Measurements from ENCODE around the gene PPP1R16B.
A peak's percentile ranks its signal among the peaks of the same experiment; 100 is the strongest.

The PPP1R16B gene

GRCh38 chr20:38962928-38963401 lies 157.5 kb downstream of the PPP1R16B start:
- peak overlapping the region; percentile 99 for H3K4me3 ChIP-seq (ENCODE audit: low read depth, low read length)
- no peak for TF ChIP-seq ZNF501 (tag by site-specific recombination; IDR thresholded peaks at IDR 0.05)
- no peak for TF ChIP-seq ZNF214 (tag by site-specific recombination; IDR thresholded peaks at IDR 0.05; ENCODE audit: borderline replicate concordance)
- no peak for TF ChIP-seq ZNF654 (tag by site-specific recombination; IDR thresholded peaks at IDR 0.05; ENCODE audit: low read depth)
- no peak for TF ChIP-seq ZNF596 (tag by site-specific recombination; IDR thresholded peaks at IDR 0.05)
- no peak for TF ChIP-seq ZNF473 (tag by site-specific recombination; IDR thresholded peaks at IDR 0.05)
- TF ChIP-seq ZBTB48 (tag by site-specific recombination; IDR thresholded peaks at IDR 0.05) = no peak
- no peak for TF ChIP-seq ZEB2 (tag by site-specific recombination; IDR thresholded peaks at IDR 0.05)
- TF ChIP-seq ZNF280C (tag by site-specific recombination; IDR thresholded peaks at IDR 0.05) = no peak
- no peak for TF ChIP-seq PATZ1 (tag by site-specific recombination; IDR thresholded peaks at IDR 0.05)
- no peak for TF ChIP-seq ZNF513 (tag by site-specific recombination; IDR thresholded peaks at IDR 0.05)
- TF ChIP-seq ZNF174 (tag by site-specific recombination; IDR thresholded peaks at IDR 0.05) = no peak
- TF ChIP-seq KLF16 (tag by site-specific recombination; IDR thresholded peaks at IDR 0.05) = no peak
- no peak for TF ChIP-seq ZNF354C (tag by site-specific recombination; IDR thresholded peaks at IDR 0.05; ENCODE audit: borderline replicate concordance, low read depth)
- no peak for TF ChIP-seq SP2 (tag by site-specific recombination; IDR thresholded peaks at IDR 0.05)
- no peak for TF ChIP-seq GLIS1 (tag by site-specific recombination; IDR thresholded peaks at IDR 0.05)
- no peak for TF ChIP-seq KLF8 (tag by site-specific recombination; IDR thresholded peaks at IDR 0.05)
- TF ChIP-seq ZNF837 (tag by site-specific recombination; IDR thresholded peaks at IDR 0.05) = no peak
- no peak for TF ChIP-seq ZNF19 (tag by site-specific recombination; IDR thresholded peaks at IDR 0.05; ENCODE audit: low read depth)
- no peaks in the 10 kb centered on the region for H3K9me3 ChIP-seq (ENCODE audit: control insufficient read depth, insufficient read depth, low read depth, low read length)
- H3K27ac ChIP-seq (ENCODE audit: extremely low read depth, low read depth, low read length) = peak overlapping the region; percentile 71; the same call in 1 of the 2 replicates
- peaks cover 0 to 11% of the 10 kb centered on the region in 2 experiments; a peak in 2 of 3 replicates for H3K36me3 ChIP-seq (ENCODE audit: control insufficient read depth in 2 of 2, insufficient read depth in 1 of 2, low read length in 2 of 2)
- ChIA-PET CTCF (interaction anchor here (0.7 to 2.8 kb wide), 3 partner anchors 36 to 86 kb away, joined by 3 to 9 read pairs (median 5); partner anchors contain the start of gene FAM83D), POLR2A (interaction anchor here (1.2 to 2.9 kb wide), 3 partner anchors 14 to 36 kb away, joined by 3 to 37 read pairs (median 4); partner anchors contain the start of gene FAM83D)
- H3K4me1 ChIP-seq (ENCODE audit: control insufficient read depth, insufficient read depth, low read length) = peaks cover 4% of the 10 kb centered on the region; the same call in 1 of the 2 replicates

GRCh38 chr20:38963745-38964144 lies 158.2 kb downstream of the PPP1R16B start:
- POLR2A ChIA-PET = no interaction called here
- no peak overlapping the region for H3K4me3 ChIP-seq (ENCODE audit: low read depth, low read length)
- peaks cover 4 to 13% of the 10 kb centered on the region in 2 experiments; a peak in 2 of 3 replicates for H3K36me3 ChIP-seq (ENCODE audit: control insufficient read depth in 2 of 2, insufficient read depth in 1 of 2, low read length in 2 of 2)
- CTCF ChIA-PET = interaction anchor here (1.9 to 2.8 kb wide), 2 partner anchors 37 to 86 kb away, joined by 5 to 9 read pairs; partner anchors contain the start of gene FAM83D
- H3K4me1 ChIP-seq (ENCODE audit: control insufficient read depth, insufficient read depth, low read length) = peaks cover 4% of the 10 kb centered on the region; the same call in 1 of the 2 replicates
- no peaks in the 10 kb centered on the region for H3K9me3 ChIP-seq (ENCODE audit: control insufficient read depth, insufficient read depth, low read depth, low read length)
- no peak overlapping the region for H3K27ac ChIP-seq (ENCODE audit: extremely low read depth, low read depth, low read length)
- TF ChIP-seq ZNF239 (tag by site-specific recombination; IDR thresholded peaks at IDR 0.05) = no peak
- TF ChIP-seq PRDM4 (tag by site-specific recombination; IDR thresholded peaks at IDR 0.05) = no peak
- no peak for TF ChIP-seq HOXD13 (CRISPR knock-in tag; IDR thresholded peaks at IDR 0.05; ENCODE audit: borderline replicate concordance)
- no peak for TF ChIP-seq ZFP37 (tag by site-specific recombination; IDR thresholded peaks at IDR 0.05)
- no peak for TF ChIP-seq ZNF37A (tag by site-specific recombination; IDR thresholded peaks at IDR 0.05)
- TF ChIP-seq ZNF404 (tag by site-specific recombination; IDR thresholded peaks at IDR 0.05) = no peak
- TF ChIP-seq SCRT2 (tag by site-specific recombination; IDR thresholded peaks at IDR 0.05) = no peak
- TF ChIP-seq ZNF362 (tag by site-specific recombination; IDR thresholded peaks at IDR 0.05) = no peak
- TF ChIP-seq ZFHX2 (tag by site-specific recombination; conservative IDR thresholded peaks at IDR 0.05) = no peak
